Measurements from ENCODE around the gene HTRA1.

The HTRA1 gene

DNA sequence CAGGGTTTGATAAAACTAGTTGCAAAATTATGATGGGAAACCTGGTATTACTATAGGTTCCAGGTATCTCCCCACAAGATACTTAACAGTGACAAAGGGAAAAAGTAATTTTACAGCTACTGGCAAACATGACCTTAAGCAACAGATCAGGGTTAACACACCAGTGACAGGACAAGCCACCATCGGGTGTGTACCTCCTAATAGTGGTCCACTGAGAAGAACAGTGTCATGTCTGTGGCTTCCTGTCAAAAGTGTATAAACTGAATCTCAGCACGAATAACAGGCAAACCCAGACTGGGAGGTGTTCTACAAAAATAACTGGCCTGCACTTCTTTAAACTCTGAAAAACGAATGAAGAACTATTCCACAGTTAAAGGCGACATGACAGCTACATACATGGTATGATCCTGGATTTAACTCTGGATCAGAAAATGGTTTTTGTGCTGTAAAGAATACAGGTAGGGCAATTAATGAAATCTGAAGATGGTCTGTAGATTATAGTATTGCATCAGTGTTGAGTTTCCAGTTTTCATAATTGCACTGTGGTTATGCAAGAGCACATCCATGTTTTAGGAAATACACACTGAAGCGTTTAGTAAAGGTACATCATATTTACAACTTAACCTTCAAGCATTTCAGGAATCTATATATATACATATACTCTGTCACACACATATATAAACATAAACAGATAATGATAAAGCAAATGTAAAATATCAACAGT lies 38.9 kb upstream of the HTRA1 start:
- no peak for TF ChIP-seq ZNF8 (CRISPR knock-in tag; IDR thresholded peaks at IDR 0.05)
- TF ChIP-seq SNAI2 (CRISPR knock-in tag; IDR thresholded peaks at IDR 0.05) = no peak
- TF ChIP-seq, protein P1, sequence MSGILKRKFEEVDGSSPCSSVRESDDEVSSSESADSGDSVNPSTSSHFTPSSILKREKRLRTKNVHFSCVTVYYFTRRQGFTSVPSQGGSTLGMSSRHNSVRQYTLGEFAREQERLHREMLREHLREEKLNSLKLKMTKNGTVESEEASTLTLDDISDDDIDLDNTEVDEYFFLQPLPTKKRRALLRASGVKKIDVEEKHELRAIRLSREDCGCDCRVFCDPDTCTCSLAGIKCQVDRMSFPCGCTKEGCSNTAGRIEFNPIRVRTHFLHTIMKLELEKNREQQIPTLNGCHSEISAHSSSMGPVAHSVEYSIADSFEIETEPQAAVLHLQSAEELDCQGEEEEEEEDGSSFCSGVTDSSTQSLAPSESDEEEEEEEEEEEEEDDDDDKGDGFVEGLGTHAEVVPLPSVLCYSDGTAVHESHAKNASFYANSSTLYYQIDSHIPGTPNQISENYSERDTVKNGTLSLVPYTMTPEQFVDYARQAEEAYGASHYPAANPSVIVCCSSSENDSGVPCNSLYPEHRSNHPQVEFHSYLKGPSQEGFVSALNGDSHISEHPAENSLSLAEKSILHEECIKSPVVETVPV (CRISPR knock-in tag; IDR thresholded peaks at IDR 0.05) = no peak
- no peak for TF ChIP-seq OSR1 (CRISPR knock-in tag; IDR thresholded peaks at IDR 0.05)
- no peak for TF ChIP-seq ZNF70 (CRISPR knock-in tag; IDR thresholded peaks at IDR 0.05)
- no peak for TF ChIP-seq ISL1 (CRISPR knock-in tag; IDR thresholded peaks at IDR 0.05)
- no peak for TF ChIP-seq CSDC2 (CRISPR knock-in tag; IDR thresholded peaks at IDR 0.05)
- TF ChIP-seq ESRRG (CRISPR knock-in tag; IDR thresholded peaks at IDR 0.05) = no peak
- TF ChIP-seq TOX (CRISPR knock-in tag; IDR thresholded peaks at IDR 0.05; ENCODE audit: borderline replicate concordance) = no peak
- no peak for TF ChIP-seq ZNF565 (CRISPR knock-in tag; conservative IDR thresholded peaks at IDR 0.05; ENCODE audit: low read depth)
- no peak for TF ChIP-seq ZC3H10 (CRISPR knock-in tag; IDR thresholded peaks at IDR 0.05)
- TF ChIP-seq PPARA (CRISPR knock-in tag; IDR thresholded peaks at IDR 0.05; ENCODE audit: borderline replicate concordance) = no peak
- TF ChIP-seq, protein P2, sequence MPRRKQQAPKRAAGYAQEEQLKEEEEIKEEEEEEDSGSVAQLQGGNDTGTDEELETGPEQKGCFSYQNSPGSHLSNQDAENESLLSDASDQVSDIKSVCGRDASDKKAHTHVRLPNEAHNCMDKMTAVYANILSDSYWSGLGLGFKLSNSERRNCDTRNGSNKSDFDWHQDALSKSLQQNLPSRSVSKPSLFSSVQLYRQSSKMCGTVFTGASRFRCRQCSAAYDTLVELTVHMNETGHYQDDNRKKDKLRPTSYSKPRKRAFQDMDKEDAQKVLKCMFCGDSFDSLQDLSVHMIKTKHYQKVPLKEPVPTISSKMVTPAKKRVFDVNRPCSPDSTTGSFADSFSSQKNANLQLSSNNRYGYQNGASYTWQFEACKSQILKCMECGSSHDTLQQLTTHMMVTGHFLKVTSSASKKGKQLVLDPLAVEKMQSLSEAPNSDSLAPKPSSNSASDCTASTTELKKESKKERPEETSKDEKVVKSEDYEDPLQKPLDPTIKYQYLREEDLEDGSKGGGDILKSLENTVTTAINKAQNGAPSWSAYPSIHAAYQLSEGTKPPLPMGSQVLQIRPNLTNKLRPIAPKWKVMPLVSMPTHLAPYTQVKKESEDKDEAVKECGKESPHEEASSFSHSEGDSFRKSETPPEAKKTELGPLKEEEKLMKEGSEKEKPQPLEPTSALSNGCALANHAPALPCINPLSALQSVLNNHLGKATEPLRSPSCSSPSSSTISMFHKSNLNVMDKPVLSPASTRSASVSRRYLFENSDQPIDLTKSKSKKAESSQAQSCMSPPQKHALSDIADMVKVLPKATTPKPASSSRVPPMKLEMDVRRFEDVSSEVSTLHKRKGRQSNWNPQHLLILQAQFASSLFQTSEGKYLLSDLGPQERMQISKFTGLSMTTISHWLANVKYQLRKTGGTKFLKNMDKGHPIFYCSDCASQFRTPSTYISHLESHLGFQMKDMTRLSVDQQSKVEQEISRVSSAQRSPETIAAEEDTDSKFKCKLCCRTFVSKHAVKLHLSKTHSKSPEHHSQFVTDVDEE (CRISPR knock-in tag; IDR thresholded peaks at IDR 0.05) = no peak
- no peak for TF ChIP-seq TCF4 (CRISPR knock-in tag; IDR thresholded peaks at IDR 0.05; ENCODE audit: borderline replicate concordance)
- no peak for TF ChIP-seq ZFP30 (CRISPR knock-in tag; IDR thresholded peaks at IDR 0.05)
- TF ChIP-seq, protein P3, sequence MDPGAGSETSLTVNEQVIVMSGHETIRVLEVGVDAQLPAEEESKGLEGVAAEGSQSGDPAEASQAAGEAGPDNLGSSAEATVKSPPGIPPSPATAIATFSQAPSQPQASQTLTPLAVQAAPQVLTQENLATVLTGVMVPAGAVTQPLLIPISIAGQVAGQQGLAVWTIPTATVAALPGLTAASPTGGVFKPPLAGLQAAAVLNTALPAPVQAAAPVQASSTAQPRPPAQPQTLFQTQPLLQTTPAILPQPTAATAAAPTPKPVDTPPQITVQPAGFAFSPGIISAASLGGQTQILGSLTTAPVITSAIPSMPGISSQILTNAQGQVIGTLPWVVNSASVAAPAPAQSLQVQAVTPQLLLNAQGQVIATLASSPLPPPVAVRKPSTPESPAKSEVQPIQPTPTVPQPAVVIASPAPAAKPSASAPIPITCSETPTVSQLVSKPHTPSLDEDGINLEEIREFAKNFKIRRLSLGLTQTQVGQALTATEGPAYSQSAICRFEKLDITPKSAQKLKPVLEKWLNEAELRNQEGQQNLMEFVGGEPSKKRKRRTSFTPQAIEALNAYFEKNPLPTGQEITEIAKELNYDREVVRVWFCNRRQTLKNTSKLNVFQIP (CRISPR knock-in tag; IDR thresholded peaks at IDR 0.05; ENCODE audit: borderline replicate concordance, low read depth) = no peak
- no peak for TF ChIP-seq RARB (CRISPR knock-in tag; IDR thresholded peaks at IDR 0.05)
- TF ChIP-seq, protein P4, sequence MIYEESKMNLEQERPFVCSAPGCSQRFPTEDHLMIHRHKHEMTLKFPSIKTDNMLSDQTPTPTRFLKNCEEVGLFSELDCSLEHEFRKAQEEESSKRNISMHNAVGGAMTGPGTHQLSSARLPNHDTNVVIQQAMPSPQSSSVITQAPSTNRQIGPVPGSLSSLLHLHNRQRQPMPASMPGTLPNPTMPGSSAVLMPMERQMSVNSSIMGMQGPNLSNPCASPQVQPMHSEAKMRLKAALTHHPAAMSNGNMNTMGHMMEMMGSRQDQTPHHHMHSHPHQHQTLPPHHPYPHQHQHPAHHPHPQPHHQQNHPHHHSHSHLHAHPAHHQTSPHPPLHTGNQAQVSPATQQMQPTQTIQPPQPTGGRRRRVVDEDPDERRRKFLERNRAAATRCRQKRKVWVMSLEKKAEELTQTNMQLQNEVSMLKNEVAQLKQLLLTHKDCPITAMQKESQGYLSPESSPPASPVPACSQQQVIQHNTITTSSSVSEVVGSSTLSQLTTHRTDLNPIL (CRISPR knock-in tag; IDR thresholded peaks at IDR 0.05; ENCODE audit: low read depth) = no peak
- TF ChIP-seq, protein P5, sequence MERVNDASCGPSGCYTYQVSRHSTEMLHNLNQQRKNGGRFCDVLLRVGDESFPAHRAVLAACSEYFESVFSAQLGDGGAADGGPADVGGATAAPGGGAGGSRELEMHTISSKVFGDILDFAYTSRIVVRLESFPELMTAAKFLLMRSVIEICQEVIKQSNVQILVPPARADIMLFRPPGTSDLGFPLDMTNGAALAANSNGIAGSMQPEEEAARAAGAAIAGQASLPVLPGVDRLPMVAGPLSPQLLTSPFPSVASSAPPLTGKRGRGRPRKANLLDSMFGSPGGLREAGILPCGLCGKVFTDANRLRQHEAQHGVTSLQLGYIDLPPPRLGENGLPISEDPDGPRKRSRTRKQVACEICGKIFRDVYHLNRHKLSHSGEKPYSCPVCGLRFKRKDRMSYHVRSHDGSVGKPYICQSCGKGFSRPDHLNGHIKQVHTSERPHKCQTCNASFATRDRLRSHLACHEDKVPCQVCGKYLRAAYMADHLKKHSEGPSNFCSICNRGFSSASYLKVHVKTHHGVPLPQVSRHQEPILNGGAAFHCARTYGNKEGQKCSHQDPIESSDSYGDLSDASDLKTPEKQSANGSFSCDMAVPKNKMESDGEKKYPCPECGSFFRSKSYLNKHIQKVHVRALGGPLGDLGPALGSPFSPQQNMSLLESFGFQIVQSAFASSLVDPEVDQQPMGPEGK (CRISPR knock-in tag; IDR thresholded peaks at IDR 0.05; ENCODE audit: borderline replicate concordance) = no peak
- no peak for TF ChIP-seq BACH2 (CRISPR knock-in tag; IDR thresholded peaks at IDR 0.05; ENCODE audit: borderline replicate concordance)
- ATAC-seq = no peak

DNA sequence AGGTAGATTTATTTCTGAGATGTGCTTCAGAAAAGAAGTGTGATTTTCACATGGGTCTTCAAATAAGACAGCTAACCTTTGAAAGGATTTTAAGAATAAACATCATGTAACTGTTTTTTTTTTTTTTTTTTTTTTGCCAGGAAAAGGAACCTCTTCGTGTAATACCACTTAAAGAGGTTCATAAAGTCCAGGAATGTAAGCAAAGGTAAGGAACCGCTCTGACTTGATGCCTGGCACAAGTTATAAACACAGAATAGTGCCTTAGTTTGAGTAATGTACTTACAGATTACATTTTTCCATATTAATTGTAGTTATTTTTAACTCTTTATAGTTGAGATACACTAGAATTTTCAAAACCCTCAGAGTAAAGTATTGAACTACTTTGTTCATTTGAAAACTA lies 37.3 kb upstream of the HTRA1 start:
- ATAC-seq = no peak

More for the DNA sequence above, 37.3 kb upstream of the HTRA1 start:
- TF ChIP-seq, protein P5 (CRISPR knock-in tag; IDR thresholded peaks at IDR 0.05; ENCODE audit: borderline replicate concordance) = no peak
- TF ChIP-seq OSR1 (CRISPR knock-in tag; IDR thresholded peaks at IDR 0.05) (no peak), TCF4 (CRISPR knock-in tag; IDR thresholded peaks at IDR 0.05; ENCODE audit: borderline replicate concordance) (no peak), BACH2 (CRISPR knock-in tag; IDR thresholded peaks at IDR 0.05; ENCODE audit: borderline replicate concordance) (no peak), TOX (CRISPR knock-in tag; IDR thresholded peaks at IDR 0.05; ENCODE audit: borderline replicate concordance) (no peak)

All from SK-N-SH treated with all-trans-retinoic acid at 6 μM for 48 hours (cell line).